H1 (cell line): ENCODE data around the gene OSBPL6. TPM values are rescaled to one million over a fixed set of nuclear protein-coding genes. Genes with fewer than 3 reads are reported as not detected.

Experiments used
- CTCF ChIA-PET: fragments of 300-600 bp; sonication (Branson Sonifier 250); formaldehyde crosslinking; loops from one replicate; lab custom pipeline; 2021; ENCODE audit not compliant: partially characterized antibody; lab: Charles Lee
- POLR2A ChIA-PET: fragments of 300-600 bp; sonication (Branson Sonifier 250); formaldehyde crosslinking; loops from one replicate; lab custom pipeline; 2021; ENCODE audit warnings: inconsistent platforms; ENCODE audit not compliant: partially characterized antibody; lab: Charles Lee
- DNase-seq, 2 experiments: peaks; one replicate each; pipeline versions ENCODE4 v3.0.0 to v3.0.0-alpha.2; 2010 to 2022; ENCODE audit warnings: low spot score in 2 of 2, low read depth in 1 of 2, mixed read lengths in 1 of 2
- FAIRE-seq: peaks from 2 replicates; lab custom pipeline; 2011; peaks lifted over from hg19 to GRCh38; lab: Jason Lieb, UNC
- H2AFZ ChIP-seq: 2 replicates; pipeline ENCODE4 v1.8.1; 2012; ENCODE audit warnings: low read length, inconsistent platforms
- H2AK5ac ChIP-seq: 2 replicates; pipeline ENCODE4 v1.6.1; 2013; ENCODE audit warnings: low read depth, low read length
- H2BK120ac ChIP-seq: replicated peaks from 2 replicates; pipeline ENCODE3; 2013; ENCODE audit warnings: low read depth, low read length, inconsistent platforms
- H2BK12ac ChIP-seq: 2 replicates; pipeline ENCODE4 v1.6.1; 2013; ENCODE audit warnings: low read depth, low read length
- H2BK15ac ChIP-seq: 2 replicates; pipeline ENCODE4 v1.6.1; 2013; ENCODE audit warnings: low read length
- H2BK20ac ChIP-seq: 2 replicates; pipeline ENCODE4 v1.6.1; 2013; ENCODE audit warnings: low read length
- H2BK5ac ChIP-seq: 2 replicates; pipeline ENCODE4 v1.6.1; 2013; ENCODE audit warnings: low read depth, low read length
- H3K14ac ChIP-seq: 2 replicates; pipeline ENCODE4 v1.6.1; 2013; ENCODE audit warnings: inconsistent platforms; ENCODE audit not compliant: insufficient read length
- H3K18ac ChIP-seq: 2 replicates; pipeline ENCODE4 v1.6.1; 2013; ENCODE audit warnings: low read length; ENCODE audit errors: extremely low read depth
- H3K23ac ChIP-seq: 2 replicates; pipeline ENCODE4 v1.6.1; 2013; ENCODE audit warnings: inconsistent platforms; ENCODE audit not compliant: insufficient read length
- H3K23me2 ChIP-seq: 2 replicates; pipeline ENCODE4 v1.6.1; 2013; ENCODE audit warnings: low read depth, low read length
- H3K27ac ChIP-seq: 2 replicates; pipeline ENCODE4 v1.6.1; 2011; ENCODE audit warnings: low read depth, low read length, inconsistent platforms
- H3K27me3 ChIP-seq, 4 experiments: replicated peaks in 1 of 4; 1 replicate in 1 of 4; 2 replicates in 3 of 4; pipeline versions ENCODE4 v1.6.1 to v1.8.1; 2011 to 2013; ENCODE audit warnings: low read length in 3 of 4, mild to moderate bottlenecking in 3 of 4, inconsistent platforms in 2 of 4, mixed read lengths in 2 of 4, moderate library complexity in 1 of 4; ENCODE audit not compliant: control insufficient read depth in 3 of 4, insufficient read depth in 3 of 4; ENCODE audit errors: extremely low read depth in 1 of 4
- H3K36me3 ChIP-seq, 4 experiments: 2 replicates each; pipeline versions ENCODE4 v1.6.1 to v1.8.1; 2011 to 2013; ENCODE audit warnings: mild to moderate bottlenecking in 4 of 4, low read length in 3 of 4, moderate library complexity in 2 of 4, control low read depth in 1 of 4, inconsistent platforms in 1 of 4; ENCODE audit not compliant: insufficient read depth in 4 of 4, control insufficient read depth in 2 of 4
- H3K4ac ChIP-seq: replicated peaks from 2 replicates; pipeline ENCODE3; 2013; ENCODE audit warnings: low read length, low read depth, mixed read lengths, inconsistent platforms; ENCODE audit not compliant: insufficient read length
- H3K4me1 ChIP-seq, 4 experiments: replicated peaks in 1 of 4; 1 replicate in 1 of 4; 2 replicates in 3 of 4; pipeline versions ENCODE4 v1.6.1 to v1.8.1; 2011 to 2013; ENCODE audit warnings: low read length in 3 of 4, inconsistent platforms in 2 of 4, mixed read lengths in 1 of 4; ENCODE audit not compliant: insufficient read depth in 4 of 4, control insufficient read depth in 3 of 4
- H3K4me2 ChIP-seq, 2 experiments: 2 replicates each; pipeline versions ENCODE4 v1.6.1 to v1.8.1; 2011 to 2013; ENCODE audit warnings: low read depth in 2 of 2, low read length in 2 of 2, control low read depth in 1 of 2, inconsistent platforms in 1 of 2, mild to moderate bottlenecking in 1 of 2; ENCODE audit not compliant: insufficient read depth in 1 of 2
- H3K4me3 ChIP-seq, 4 experiments: fragments of 200-600, 300-600 bp in 1 of 4; sonication (generic), shearing (Covaris generic), sonication (Bioruptor Twin) in 1 of 4; 2 replicates each; pipeline versions ENCODE4 v1.5.1 to v1.8.1; 2011 to 2016; ENCODE audit warnings: low read length in 4 of 4, low read depth in 3 of 4, control low read depth in 2 of 4, inconsistent platforms in 2 of 4, mild to moderate bottlenecking in 2 of 4, mixed read lengths in 1 of 4, moderate library complexity in 1 of 4; ENCODE audit not compliant: insufficient read depth in 2 of 4; ENCODE audit errors: extremely low read depth in 1 of 4
- H3K56ac ChIP-seq: replicated peaks from 2 replicates; pipeline ENCODE3; 2013; ENCODE audit warnings: low read depth, mild to moderate bottlenecking, mixed read lengths, low read length, inconsistent platforms; ENCODE audit not compliant: insufficient read length
- H3K79me1 ChIP-seq: 2 replicates; pipeline ENCODE4 v1.6.1; 2013; ENCODE audit warnings: low read depth, low read length, control low read depth
- H3K79me2 ChIP-seq, 2 experiments: 2 replicates each; pipeline versions ENCODE4 v1.6.1 to v1.8.1; 2012 to 2013; ENCODE audit warnings: low read length in 2 of 2, mild to moderate bottlenecking in 2 of 2, inconsistent platforms in 1 of 2; ENCODE audit not compliant: insufficient read depth in 2 of 2, control insufficient read depth in 1 of 2
- H3K9ac ChIP-seq, 4 experiments: replicated peaks in 1 of 4; 1 replicate in 1 of 4; 2 replicates in 3 of 4; pipeline versions ENCODE4 v1.6.1 to v1.8.1; 2011 to 2013; ENCODE audit warnings: low read depth in 3 of 4, low read length in 3 of 4, control low read depth in 2 of 4, mild to moderate bottlenecking in 2 of 4, moderate library complexity in 2 of 4, inconsistent platforms in 1 of 4; ENCODE audit errors: extremely low read depth in 1 of 4
- H3K9me3 ChIP-seq, 2 experiments: 2 replicates each; pipeline versions ENCODE4 v1.6.1 to v1.8.1; 2012 to 2013; ENCODE audit warnings: mild to moderate bottlenecking in 2 of 2, moderate library complexity in 2 of 2, control low read depth in 1 of 2, inconsistent platforms in 1 of 2, low read depth in 1 of 2, low read length in 1 of 2, mixed read lengths in 1 of 2; ENCODE audit not compliant: insufficient read depth in 2 of 2
- H4K20me1 ChIP-seq, 2 experiments: replicated peaks in 1 of 2; 2 replicates each; pipeline versions ENCODE3 to v1.8.1; 2011 to 2013; ENCODE audit warnings: inconsistent platforms in 2 of 2, low read length in 2 of 2, mild to moderate bottlenecking in 1 of 2; ENCODE audit not compliant: insufficient read depth in 2 of 2, control insufficient read depth in 1 of 2
- H4K5ac ChIP-seq: 2 replicates; pipeline ENCODE4 v1.6.1; 2013; ENCODE audit warnings: low read length, low read depth, mixed read lengths, inconsistent platforms; ENCODE audit not compliant: insufficient read length
- H4K8ac ChIP-seq: 2 replicates; pipeline ENCODE4 v1.8.0; 2013; ENCODE audit warnings: mild to moderate bottlenecking, moderate library complexity, low read length, inconsistent platforms; ENCODE audit not compliant: insufficient read depth; ENCODE audit errors: extremely low read depth
- H4K91ac ChIP-seq: replicated peaks from 2 replicates; pipeline ENCODE3; 2013; ENCODE audit warnings: low read length, mixed read lengths, inconsistent platforms; ENCODE audit not compliant: insufficient read length
- BCL11A ChIP-seq, 2 experiments: IDR thresholded peaks; one replicate each; pipeline ENCODE4 v1.6.1; 2011; ENCODE audit warnings: low read depth in 2 of 2, low read length in 2 of 2, mild to moderate bottlenecking in 2 of 2
- CBX5 ChIP-seq: fragments of 300-800, 300-1000 bp; sonication (generic); IDR thresholded peaks from 2 replicates; pipeline ENCODE4 v1.7.1; 2016; ENCODE audit warnings: antibody characterized with exemption, low read length, low read depth
- CREB1 ChIP-seq: IDR thresholded peaks from 2 replicates; pipeline ENCODE4 v1.6.1; 2012; ENCODE audit warnings: inconsistent platforms
- GABPA ChIP-seq: IDR thresholded peaks from 2 replicates; pipeline ENCODE4 v1.6.1; 2011; ENCODE audit warnings: mild to moderate bottlenecking, low read length, moderate library complexity, borderline replicate concordance; ENCODE audit not compliant: insufficient read depth
- MAX ChIP-seq: IDR thresholded peaks from 2 replicates; pipeline ENCODE4 v1.6.1; 2012; ENCODE audit warnings: inconsistent platforms
- SP4 ChIP-seq: IDR thresholded peaks from 2 replicates; pipeline ENCODE4 v1.6.1; 2012; ENCODE audit warnings: low read length, inconsistent platforms
- WGBS, 2 experiments: shearing (Covaris generic) in 1 of 2; methylation state at CpG; one replicate each; pipeline versions ENCODE4 v1.1.6 to v1.1.7; 2013 to 2015; ENCODE audit warnings: low lambda C conversion rate in 2 of 2, mixed read lengths in 2 of 2, inconsistent platforms in 1 of 2, low coverage in 1 of 2, missing lambda C conversion rate in 1 of 2; ENCODE audit not compliant: insufficient replicate concordance in 2 of 2, insufficient coverage in 1 of 2, insufficient read length in 1 of 2; ENCODE audit errors: extremely low coverage in 1 of 2, missing lambda C conversion rate in 1 of 2; 5-methylcytosine and 5-hydroxymethylcytosine counted together
- polyA plus RNA-seq, 7 experiments: library from polyadenylated mRNA; depleted of rRNA in 3 of 7; stranded (reverse) in 5 of 7; unstranded in 2 of 7; fragments of >200 nt in 5 of 7; fragments of 200-250 nt in 2 of 7; gene quantifications; 1 replicate in 5 of 7; 2 replicates in 1 of 7; 4 replicates in 1 of 7; pipeline versions ENCODE4 v1.2.1 to v1.2.3, GENCODE V29; 2011 to 2013; ENCODE audit warnings: missing spikeins in 2 of 7, mixed read lengths in 2 of 7
- total RNA-seq: library from RNA; stranded (reverse); fragmentation: NEBNext Ultra II Directional; extraction: Animal tissue kit (Norgen Biotek cat#: 25700); gene quantifications from 2 replicates; pipeline ENCODE4 v1.2.1, GENCODE V29; 2021

OSBPL6 gene
- total and polyA plus RNA-seq, 2 of the 8 experiments (the other 6 are each of a cell fraction or from before 2014, with no cell fraction given) = 1.7 to 5.6 TPM

- H3K27me3 ChIP-seq = peaks cover 6 to 35% (median 23%) of the 10 kb centered on the region in 4 experiments; a peak in 5 of 7 replicates
- no peak overlapping the region for H3K14ac ChIP-seq
- no peak overlapping the region for H4K8ac ChIP-seq
- no peak overlapping the region for H2BK120ac ChIP-seq
- no peak overlapping the region for H3K56ac ChIP-seq
- no peak overlapping the region for H2BK15ac ChIP-seq
- H3K36me3 ChIP-seq = no peaks in the 10 kb centered on the region
- H3K23ac ChIP-seq = no peak overlapping the region
- no peak overlapping the region for H2AFZ ChIP-seq
- H2BK5ac ChIP-seq = no peak overlapping the region
- H3K9ac ChIP-seq = no peak overlapping the region
- FAIRE-seq (peak; percentile 86), DNase-seq (no peak)
- H3K4me1 ChIP-seq = peaks cover 4 to 11% (median 7%) of the 10 kb centered on the region in 4 experiments; a peak in 6 of 7 replicates
- H3K79me2 ChIP-seq = no peaks in the 10 kb centered on the region
- ChIA-PET POLR2A (no interaction called here), CTCF (interaction anchor here (1.2 kb wide), 1 partner anchor 24 kb away, joined by 3 read pairs; no protein-coding TSS in a partner anchor)
- no peak overlapping the region for H2AK5ac ChIP-seq
- H3K4me2 ChIP-seq = peak overlapping the region; percentile 38 to 49
- H3K4ac ChIP-seq = no peak overlapping the region
- H3K27ac ChIP-seq = no peak overlapping the region
- H4K5ac ChIP-seq = no peak overlapping the region
- H2BK12ac ChIP-seq = no peak overlapping the region
- H4K20me1 ChIP-seq = peaks cover 4% of the 10 kb centered on the region in 2 experiments
- peaks cover 5% of the 10 kb centered on the region; the same call in 1 of the 2 replicates for H3K23me2 ChIP-seq
- peak overlapping the region in 1 of 4 experiments; percentile 39; a peak in 1 of 8 replicates for H3K4me3 ChIP-seq
- 35% methylated on average over 1 of the region's 1 CpG; no CpG with 5 or more reads in 1 of the 2 experiments for WGBS, 2 experiments
- H3K18ac ChIP-seq = no peak overlapping the region
- H3K9me3 ChIP-seq = no peaks in the 10 kb centered on the region; a peak in 1 of 4 replicates
- H3K79me1 ChIP-seq = no peaks in the 10 kb centered on the region
- H2BK20ac ChIP-seq = peak overlapping the region; percentile 75; the same call in 1 of the 2 replicates
- H4K91ac ChIP-seq = no peak overlapping the region
- TF ChIP-seq CBX5 = no peak
- no peak for TF ChIP-seq BCL11A (IDR thresholded peaks at IDR 0.05; ENCODE audit: low read depth in 2 of 2, low read length in 2 of 2)
- TF ChIP-seq GABPA = no peak
- TF ChIP-seq MAX = no peak
- TF ChIP-seq SP4 = no peak
- no peak for TF ChIP-seq CREB1
Measured at GRCh38 chr2:178219247-178219646, 24.9 kb downstream of the OSBPL6 start.
